HEK293 (cell line): ENCODE measurements around the gene MXI1.

Experiments
- CTCF ChIA-PET: fragments of 350-600 bp; formaldehyde crosslinking; extraction: SDS; loops from one replicate; lab custom pipeline; 2021; ENCODE audit warnings: antibody characterized with exemption; lab: Yijun Ruan, JAX
- POLR2A ChIA-PET: fragments of 300-600 bp; formaldehyde crosslinking; extraction: SDS; loops from one replicate; lab custom pipeline; 2020; ENCODE audit warnings: antibody characterized with exemption, inconsistent platforms; lab: Yijun Ruan, JAX
- H3K27ac ChIP-seq: fragments of 200-500 bp; sonication (Bioruptor generic); 2 replicates; pipeline ENCODE4 v1.5.1; 2014; ENCODE audit warnings: low read depth, low read length, control low read depth, inconsistent platforms; ENCODE audit errors: extremely low read depth
- H3K36me3 ChIP-seq, 2 experiments: fragments of 200-500 bp in 1 of 2; sonication (Bioruptor generic) in 1 of 2; 1 replicate in 1 of 2; 2 replicates in 1 of 2; pipeline ENCODE4 v1.5.1; 2014 to 2017; ENCODE audit warnings: inconsistent platforms in 2 of 2, low read length in 2 of 2; ENCODE audit not compliant: control insufficient read depth in 2 of 2, insufficient read depth in 1 of 2
- H3K4me1 ChIP-seq: fragments of 200-500 bp; sonication (Bioruptor generic); 2 replicates; pipeline ENCODE4 v1.5.1; 2014; ENCODE audit warnings: mild to moderate bottlenecking, low read length, inconsistent platforms; ENCODE audit not compliant: control insufficient read depth, insufficient read depth
- H3K4me3 ChIP-seq: 2 replicates; pipeline ENCODE4 v1.5.1; 2011; ENCODE audit warnings: low read depth, mild to moderate bottlenecking, control low read depth, low read length, moderate library complexity
- H3K9me3 ChIP-seq: fragments of 200-500 bp; sonication (Bioruptor generic); 2 replicates; pipeline ENCODE4 v1.5.1; 2014; ENCODE audit warnings: low read depth, low read length, inconsistent platforms; ENCODE audit not compliant: control insufficient read depth, insufficient read depth
- FEZF1 ChIP-seq: fragments of 450-650 bp; formaldehyde crosslinking; IDR thresholded peaks from 2 replicates; pipeline ENCODE4 v1.5.1; 2016; ENCODE audit warnings: missing biosample characterization, missing genetic modification characterization
- GLIS1 ChIP-seq: fragments of 450-650 bp; formaldehyde crosslinking; IDR thresholded peaks from 2 replicates; pipeline ENCODE4 v1.5.1; 2016; ENCODE audit warnings: missing biosample characterization, missing genetic modification characterization
- GLIS2 ChIP-seq: fragments of 450-650 bp; formaldehyde crosslinking; IDR thresholded peaks from 2 replicates; pipeline ENCODE4 v1.5.1; 2016; ENCODE audit warnings: missing biosample characterization, missing genetic modification characterization
- KLF1 ChIP-seq: fragments of 450-650 bp; formaldehyde crosslinking; IDR thresholded peaks from 2 replicates; pipeline ENCODE4 v1.5.1; 2016; ENCODE audit warnings: missing biosample characterization, missing genetic modification characterization
- KLF9 ChIP-seq: fragments of 450-650 bp; formaldehyde crosslinking; IDR thresholded peaks from 2 replicates; pipeline ENCODE4 v1.5.1; 2016; ENCODE audit warnings: missing biosample characterization, missing genetic modification characterization, low read depth
- PRDM1 ChIP-seq: fragments of 450-650 bp; formaldehyde crosslinking; IDR thresholded peaks from 2 replicates; pipeline ENCODE4; 2016; ENCODE audit warnings: missing biosample characterization, missing genetic modification characterization
- PRDM10 ChIP-seq: fragments of 450-650 bp; formaldehyde crosslinking; IDR thresholded peaks from 2 replicates; pipeline ENCODE4 v1.5.1; 2016; ENCODE audit warnings: missing biosample characterization, missing genetic modification characterization
- RBAK ChIP-seq: fragments of 450-650 bp; formaldehyde crosslinking; IDR thresholded peaks from 2 replicates; pipeline ENCODE4 v1.5.1; 2016; ENCODE audit warnings: missing biosample characterization, missing genetic modification characterization
- SP7 ChIP-seq: fragments of 450-650 bp; formaldehyde crosslinking; IDR thresholded peaks from 2 replicates; pipeline ENCODE4 v1.5.1; 2016; ENCODE audit warnings: missing biosample characterization, missing genetic modification characterization
- ZBTB17 ChIP-seq: fragments of 450-650 bp; formaldehyde crosslinking; IDR thresholded peaks from 2 replicates; pipeline ENCODE4 v1.5.1; 2016; ENCODE audit warnings: missing biosample characterization, missing genetic modification characterization
- ZFP3 ChIP-seq: fragments of 450-650 bp; formaldehyde crosslinking; IDR thresholded peaks from 2 replicates; pipeline ENCODE4 v1.5.1; 2016; ENCODE audit warnings: low read depth, missing biosample characterization, missing genetic modification characterization
- ZIC2 ChIP-seq: fragments of 450-650 bp; formaldehyde crosslinking; IDR thresholded peaks from 2 replicates; pipeline ENCODE4 v1.5.1; 2016; ENCODE audit warnings: missing biosample characterization, missing genetic modification characterization
- ZNF10 ChIP-seq: fragments of 450-650 bp; formaldehyde crosslinking; IDR thresholded peaks from 2 replicates; pipeline ENCODE4 v1.5.1; 2017; ENCODE audit warnings: missing biosample characterization, missing genetic modification characterization
- ZNF157 ChIP-seq: fragments of 450-650 bp; formaldehyde crosslinking; IDR thresholded peaks from 2 replicates; pipeline ENCODE4 v1.5.1; 2016; ENCODE audit warnings: missing biosample characterization, missing genetic modification characterization
- ZNF169 ChIP-seq: fragments of 450-650 bp; formaldehyde crosslinking; IDR thresholded peaks from 2 replicates; pipeline ENCODE4 v1.5.1; 2016; ENCODE audit warnings: missing biosample characterization, missing genetic modification characterization
- ZNF174 ChIP-seq: fragments of 450-650 bp; formaldehyde crosslinking; IDR thresholded peaks from 2 replicates; pipeline ENCODE4 v1.5.0; 2017; ENCODE audit warnings: missing biosample characterization, mild to moderate bottlenecking, missing genetic modification characterization
- ZNF175 ChIP-seq: fragments of 450-650 bp; formaldehyde crosslinking; IDR thresholded peaks from 2 replicates; pipeline ENCODE4 v1.5.1; 2016; ENCODE audit warnings: missing biosample characterization, missing genetic modification characterization
- ZNF223 ChIP-seq: fragments of 450-650 bp; formaldehyde crosslinking; IDR thresholded peaks from 2 replicates; pipeline ENCODE4 v1.5.1; 2016; ENCODE audit warnings: missing biosample characterization, missing genetic modification characterization
- ZNF555 ChIP-seq: fragments of 450-650 bp; formaldehyde crosslinking; conservative IDR thresholded peaks from 2 replicates; pipeline ENCODE4 v1.5.1; 2017; ENCODE audit warnings: missing biosample characterization, mild to moderate bottlenecking, missing genetic modification characterization, inconsistent platforms
- ZNF654 ChIP-seq: fragments of 450-650 bp; formaldehyde crosslinking; IDR thresholded peaks from 2 replicates; pipeline ENCODE4 v1.5.1; 2016; ENCODE audit warnings: low read depth, missing biosample characterization, missing genetic modification characterization
- ZNF660 ChIP-seq: fragments of 450-650 bp; IDR thresholded peaks from 2 replicates; pipeline ENCODE4 v1.5.1; 2018; ENCODE audit warnings: missing biosample characterization, mild to moderate bottlenecking, missing genetic modification characterization
- ZNF701 ChIP-seq: fragments of 450-650 bp; formaldehyde crosslinking; IDR thresholded peaks from 2 replicates; pipeline ENCODE4 v1.5.1; 2016; ENCODE audit warnings: missing biosample characterization, missing genetic modification characterization
- ZNF777 ChIP-seq: fragments of 450-650 bp; formaldehyde crosslinking; IDR thresholded peaks from 2 replicates; pipeline ENCODE4 v1.5.1; 2017; ENCODE audit warnings: missing biosample characterization, missing genetic modification characterization, borderline replicate concordance
- ZNF837 ChIP-seq: fragments of 450-650 bp; formaldehyde crosslinking; IDR thresholded peaks from 2 replicates; pipeline ENCODE4 v1.5.1; 2016; ENCODE audit warnings: missing biosample characterization, missing genetic modification characterization
- ZSCAN30 ChIP-seq: fragments of 450-650 bp; IDR thresholded peaks from 2 replicates; pipeline ENCODE4 v1.5.1; 2018; ENCODE audit warnings: missing biosample characterization, mild to moderate bottlenecking, missing genetic modification characterization, moderate library complexity
- TF ChIP-seq, protein P1 (sequence below): fragments of 450-650 bp; formaldehyde crosslinking; IDR thresholded peaks from 2 replicates; pipeline ENCODE4 v1.5.1; 2016; ENCODE audit warnings: missing biosample characterization, missing genetic modification characterization
- TF ChIP-seq, protein P2 (sequence below): fragments of 450-650 bp; formaldehyde crosslinking; IDR thresholded peaks from 2 replicates; pipeline ENCODE4 v1.5.1; 2016; ENCODE audit warnings: missing biosample characterization, missing genetic modification characterization

The MXI1 gene

GRCh38 chr10:110335314-110336064 lies 128.1 kb downstream of the MXI1 start:
- no peak overlapping the region for H3K27ac ChIP-seq
- no peaks in the 10 kb centered on the region for H3K9me3 ChIP-seq
- no peak overlapping the region for H3K4me3 ChIP-seq
- no peaks in the 10 kb centered on the region for H3K36me3 ChIP-seq
- ChIA-PET POLR2A (interaction anchor here (1.2 kb wide), 1 partner anchor 17 kb away, joined by 3 read pairs; no protein-coding TSS in a partner anchor), CTCF (interaction anchor here (1.0 to 1.6 kb wide), 3 partner anchors 17 to 147 kb away, joined by 3 to 6 read pairs (median 3); no protein-coding TSS in a partner anchor)
- TF ChIP-seq, protein P1, sequence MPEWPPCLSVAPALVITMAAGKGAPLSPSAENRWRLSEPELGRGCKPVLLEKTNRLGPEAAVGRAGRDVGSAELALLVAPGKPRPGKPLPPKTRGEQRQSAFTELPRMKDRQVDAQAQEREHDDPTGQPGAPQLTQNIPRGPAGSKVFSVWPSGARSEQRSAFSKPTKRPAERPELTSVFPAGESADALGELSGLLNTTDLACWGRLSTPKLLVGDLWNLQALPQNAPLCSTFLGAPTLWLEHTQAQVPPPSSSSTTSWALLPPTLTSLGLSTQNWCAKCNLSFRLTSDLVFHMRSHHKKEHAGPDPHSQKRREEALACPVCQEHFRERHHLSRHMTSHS (tag by site-specific recombination) = no peak
- TF ChIP-seq ZBTB17 (no peak), ZNF837 (tag by site-specific recombination) (no peak), ZNF701 (tag by site-specific recombination) (no peak), SP7 (tag by site-specific recombination) (no peak), RBAK (no peak), ZNF777 (no peak), ZFP3 (no peak), ZNF157 (tag by site-specific recombination) (no peak), ZNF175 (tag by site-specific recombination) (no peak), ZNF169 (no peak), ZNF555 (no peak)
- TF ChIP-seq, protein P2, sequence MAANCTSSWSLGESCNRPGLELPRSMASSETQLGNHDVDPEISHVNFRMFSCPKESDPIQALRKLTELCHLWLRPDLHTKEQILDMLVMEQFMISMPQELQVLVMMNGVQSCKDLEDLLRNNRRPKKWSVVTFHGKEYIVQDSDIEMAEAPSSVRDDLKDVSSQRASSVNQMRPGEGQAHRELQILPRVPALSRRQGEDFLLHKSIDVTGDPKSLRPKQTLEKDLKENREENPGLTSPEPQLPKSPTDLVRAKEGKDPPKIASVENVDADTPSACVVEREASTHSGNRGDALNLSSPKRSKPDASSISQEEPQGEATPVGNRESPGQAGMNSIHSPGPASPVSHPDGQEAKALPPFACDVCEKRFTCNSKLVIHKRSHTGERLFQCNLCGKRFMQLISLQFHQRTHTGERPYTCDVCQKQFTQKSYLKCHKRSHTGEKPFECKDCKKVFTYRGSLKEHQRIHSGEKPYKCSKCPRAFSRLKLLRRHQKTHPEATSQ = no peak
- H3K4me1 ChIP-seq = peaks cover 3% of the 10 kb centered on the region; the same call in 1 of the 2 replicates

DNA sequence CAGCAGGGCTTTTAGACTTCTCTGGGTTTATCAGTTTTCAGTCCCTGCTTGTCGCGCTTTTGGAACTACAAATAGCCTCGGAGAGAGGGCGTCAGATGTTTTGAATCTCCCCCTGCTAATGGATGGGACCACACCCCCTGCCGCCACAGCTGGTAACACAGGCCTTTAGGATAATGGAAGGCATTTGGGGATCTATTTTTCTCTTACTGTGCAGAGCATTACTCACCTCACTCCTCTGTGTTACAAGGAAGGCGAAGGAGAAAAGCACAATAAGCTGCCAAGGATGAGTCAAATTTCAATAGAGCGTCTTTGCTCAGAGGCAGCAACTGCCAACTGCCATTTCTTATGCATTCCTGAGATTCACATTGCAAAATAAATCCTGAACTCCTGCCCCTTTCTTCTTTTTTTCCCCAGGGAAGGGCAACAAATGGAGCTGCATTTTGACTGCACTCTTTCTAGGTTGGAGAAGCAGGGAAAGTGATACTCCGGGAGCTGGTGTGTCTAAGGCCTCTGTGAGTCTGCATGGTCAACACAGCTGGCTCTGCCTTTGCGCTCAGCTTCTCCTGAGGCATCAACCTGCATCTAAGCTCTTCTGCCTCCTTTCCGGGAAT lies 128.8 kb downstream of the MXI1 start:
- no peaks in the 10 kb centered on the region for H3K9me3 ChIP-seq
- ChIA-PET CTCF (interaction anchor here (0.6 to 1.6 kb wide), 8 partner anchors 11 to 789 kb away, joined by 3 to 7 read pairs (median 4); no protein-coding TSS in a partner anchor), POLR2A (interaction anchor here (1.2 kb wide), 1 partner anchor 17 kb away, joined by 3 read pairs; no protein-coding TSS in a partner anchor)
- no peaks in the 10 kb centered on the region for H3K36me3 ChIP-seq
- H3K4me1 ChIP-seq = peaks cover 3% of the 10 kb centered on the region; the same call in 1 of the 2 replicates
- H3K27ac ChIP-seq = no peak overlapping the region
- TF ChIP-seq ZNF223 (tag by site-specific recombination) = no peak
- peak; percentile 44; the same call in 1 of the 2 replicates for TF ChIP-seq KLF1
- TF ChIP-seq ZNF10 (tag by site-specific recombination) = 0 out of 2 replicates have a peak, but pooled peaks have one; percentile 32
- TF ChIP-seq ZSCAN30 (tag by site-specific recombination) = no peak
- TF ChIP-seq PRDM1 (tag by site-specific recombination) = 0 out of 2 replicates have a peak, but pooled peaks have one; percentile 15
- TF ChIP-seq ZNF174 = no peak
- TF ChIP-seq ZNF660 = 0 out of 2 replicates have a peak, but pooled peaks have one; percentile 31
- peak; percentile 89 for TF ChIP-seq PRDM10
- peak; percentile 82 for TF ChIP-seq ZIC2 (tag by site-specific recombination)
- no peak for TF ChIP-seq GLIS2 (tag by site-specific recombination)
- TF ChIP-seq KLF9 (tag by site-specific recombination) = peak; percentile 68
- no peak for TF ChIP-seq ZNF654 (tag by site-specific recombination)
- TF ChIP-seq GLIS1 (tag by site-specific recombination) = peak; percentile 78; the same call in 1 of the 2 replicates
- TF ChIP-seq FEZF1 = 0 out of 2 replicates have a peak, but pooled peaks have one; percentile 20
- H3K4me3 ChIP-seq = no peak overlapping the region
